A673 (cell line): ENCODE measurements around the gene DNAJA4.

Experiments
- CTCF ChIP-seq: fragments of 300-800, 200-600 bp; sonication (generic); conservative IDR thresholded peaks from 2 replicates; pipeline ENCODE4 v1.5.1; 2017; ENCODE audit warnings: low read depth, mild to moderate bottlenecking, antibody characterized with exemption, low read length, moderate library complexity, mixed read lengths
- EZH2 ChIP-seq: fragments of 200-600 bp; sonication (generic); IDR thresholded peaks from 2 replicates; pipeline ENCODE4 v1.6.1; 2017; ENCODE audit warnings: borderline replicate concordance, low read depth, mild to moderate bottlenecking, mixed read lengths, antibody characterized with exemption, low read length; ENCODE audit not compliant: poor library complexity, severe bottlenecking

DNA sequence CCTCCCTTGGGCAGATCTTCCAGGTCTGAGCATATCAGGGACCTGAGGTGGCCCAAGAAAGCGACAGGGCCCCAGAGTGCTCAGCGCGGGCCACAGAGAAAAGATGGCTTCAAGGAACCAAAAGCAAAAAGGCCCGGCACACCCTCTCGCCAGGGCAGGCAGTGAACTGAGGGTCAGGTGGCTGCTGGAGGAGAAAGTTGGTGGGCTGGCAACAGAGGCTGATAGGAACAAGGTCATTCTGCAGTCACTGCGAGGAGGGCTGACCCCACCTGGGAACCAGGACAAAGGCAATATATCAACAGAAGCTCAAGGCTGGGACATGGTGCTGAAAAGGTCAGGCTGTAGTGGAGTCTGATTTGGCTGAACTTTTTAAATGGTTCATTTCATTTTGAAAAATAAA is 27.2 kb upstream of the DNAJA4 start:
- TF ChIP-seq EZH2, result no peak
- no peak for TF ChIP-seq CTCF
